ENCODE data around the gene CX3CR1. TPM values are rescaled to one million over a fixed set of nuclear protein-coding genes. Genes with fewer than 3 reads are reported as not detected.

Gene CX3CR1
- total RNA-seq, 1 experiment from 2014 or later = not detected

- TF ChIP-seq EZH2phosphoT487 (IDR thresholded peaks at IDR 0.05; ENCODE audit: borderline replicate concordance, low read length) (no peak), EZH2 (IDR thresholded peaks at IDR 0.05; ENCODE audit: low read length, unreplicated experiment) (no peak), CTCF (conservative IDR thresholded peaks at IDR 0.05; ENCODE audit: low read depth, low read length) (no peak)
- Histone ChIP-seq H3K27ac (ENCODE audit: low read length) (no peak overlapping the region), H3K9me3 (ENCODE audit: low read length) (peaks cover 11% of the 10 kb centered on the region; the same call in 1 of the 2 replicates), H3K9ac (ENCODE audit: low read length) (no peak overlapping the region), H3F3A (ENCODE audit: low read length, unreplicated experiment) (no peaks in the 10 kb centered on the region), H3K9me2 (replicated peaks; ENCODE audit: low read length) (no peaks in the 10 kb centered on the region), H3K27me3 (ENCODE audit: low read length) (no peaks in the 10 kb centered on the region), H3K4me2 (ENCODE audit: low read length) (no peak overlapping the region), H2AFZ (ENCODE audit: low read length) (no peak overlapping the region), H3K4me3 (ENCODE audit: low read length) (no peak overlapping the region), H3K4me1 (ENCODE audit: insufficient read depth, low read length) (0 out of 2 replicates have a peak, but pooled peaks cover 4% of the 10 kb centered on the region), H3K36me3 (ENCODE audit: low read depth, low read length) (no peaks in the 10 kb centered on the region), H3K79me2 (ENCODE audit: low read length) (no peaks in the 10 kb centered on the region), H4K20me1 (ENCODE audit: low read length) (no peaks in the 10 kb centered on the region)
- BruUV-seq (replicated peaks) = no TSS peak
- ATAC-seq (no peak), DNase-seq (no peak)
- ChIA-PET CTCF (interaction anchor here (1.2 kb wide), 1 partner anchor 83 kb away, joined by 4 read pairs; no protein-coding TSS in a partner anchor), POLR2A (ENCODE audit: unreplicated experiment) (no interaction called here)
- intact Hi-C loops (cut with micrococcal nuclease) = no loop called here
These were observed 14.8 kb upstream of the CX3CR1 start for GRCh38 chr3:39294446-39295183.

GRCh38 chr3:39292961-39293360, 13.1 kb upstream of the CX3CR1 start:
- Histone ChIP-seq H3K36me3 (ENCODE audit: low read depth, low read length) (no peaks in the 10 kb centered on the region), H2AFZ (ENCODE audit: low read length) (no peak overlapping the region), H3K9me2 (replicated peaks; ENCODE audit: low read length) (no peaks in the 10 kb centered on the region), H3K4me2 (ENCODE audit: low read length) (no peak overlapping the region), H3F3A (ENCODE audit: low read length, unreplicated experiment) (no peaks in the 10 kb centered on the region), H4K20me1 (ENCODE audit: low read length) (no peaks in the 10 kb centered on the region), H3K27me3 (ENCODE audit: low read length) (no peaks in the 10 kb centered on the region), H3K4me1 (ENCODE audit: insufficient read depth, low read length) (0 out of 2 replicates have a peak, but pooled peaks cover 4% of the 10 kb centered on the region), H3K9ac (ENCODE audit: low read length) (no peak overlapping the region), H3K79me2 (ENCODE audit: low read length) (no peaks in the 10 kb centered on the region), H3K4me3 (ENCODE audit: low read length) (no peak overlapping the region), H3K27ac (ENCODE audit: low read length) (no peak overlapping the region), H3K9me3 (ENCODE audit: low read length) (no peaks in the 10 kb centered on the region)
- no peak for TF ChIP-seq CTCF (conservative IDR thresholded peaks at IDR 0.05; ENCODE audit: low read depth, low read length)
- no peak for DNase-seq
- ChIA-PET POLR2A (ENCODE audit: unreplicated experiment) (no interaction called here), CTCF (interaction anchor here (0.6 to 1.8 kb wide), 3 partner anchors 85 to 166 kb away, joined by 4 to 8 read pairs (median 7); no protein-coding TSS in a partner anchor)
- intact Hi-C loops (cut with micrococcal nuclease) = loop anchor here (1.0 kb wide), 1 partner anchor 85 kb away; no protein-coding TSS in a partner anchor
- no TSS peak for BruUV-seq (replicated peaks)
- no peak for ATAC-seq

- Histone ChIP-seq H3K4me3 (ENCODE audit: low read length) (no peak overlapping the region), H3K79me2 (ENCODE audit: low read length) (no peaks in the 10 kb centered on the region), H3K27me3 (ENCODE audit: low read length) (no peaks in the 10 kb centered on the region), H4K20me1 (ENCODE audit: low read length) (no peaks in the 10 kb centered on the region), H3K9me2 (replicated peaks; ENCODE audit: low read length) (no peaks in the 10 kb centered on the region), H3K4me2 (ENCODE audit: low read length) (no peak overlapping the region), H3K27ac (ENCODE audit: low read length) (no peak overlapping the region), H3F3A (ENCODE audit: low read length, unreplicated experiment) (no peaks in the 10 kb centered on the region), H3K9ac (ENCODE audit: low read length) (no peak overlapping the region), H3K4me1 (ENCODE audit: insufficient read depth, low read length) (0 out of 2 replicates have a peak, but pooled peaks cover 4% of the 10 kb centered on the region), H3K9me3 (ENCODE audit: low read length) (no peaks in the 10 kb centered on the region), H2AFZ (ENCODE audit: low read length) (0 out of 2 replicates have a peak overlapping the region, but pooled peaks have one; percentile 18), H3K36me3 (ENCODE audit: low read depth, low read length) (no peaks in the 10 kb centered on the region)
- no TSS peak for BruUV-seq (replicated peaks)
- ATAC-seq = peak; percentile 47
- POLR2A ChIA-PET (ENCODE audit: unreplicated experiment) = no interaction called here
- CTCF ChIA-PET = interaction anchor here (0.5 to 1.8 kb wide), 7 partner anchors 57 to 292 kb away, joined by 3 to 9 read pairs (median 4); partner anchors contain the start of genes GORASP1 and TTC21A
- TF ChIP-seq CTCF (conservative IDR thresholded peaks at IDR 0.05; ENCODE audit: low read depth, low read length) (peak; percentile 96), EZH2 (IDR thresholded peaks at IDR 0.05; ENCODE audit: low read length, unreplicated experiment) (no peak)
- peak; percentile 81 for DNase-seq
- intact Hi-C loops (cut with micrococcal nuclease) = no loop called here
These were observed 12.1 kb upstream of the CX3CR1 start for GRCh38 chr3:39291903-39292329.
